Muscle of back (tissue), 11 donors: Measurements from ENCODE around the gene LMX1B. TPM values are rescaled to one million over a fixed set of nuclear protein-coding genes. Genes with fewer than 3 reads are reported as not detected.
"Not testable (repeated sequence)": the region's sequence is repeated elsewhere in the genome, so short reads cannot be mapped to it uniquely, and the experiment has no call there.

ENCODE experiments used
- DNase-seq, 3 donors: peaks; one replicate each; pipeline versions ENCODE4 v3.0.0 to v3.0.0-alpha.2; 2013
- polyA plus RNA-seq, 10 donors: library from polyadenylated mRNA; unstranded; fragments of 120-200 nt; gene quantifications; one replicate each; pipeline ENCODE4 v1.2.1, GENCODE V29; 2013; ENCODE audit not compliant: insufficient read length in 10 of 10

The LMX1B gene
- polyA plus RNA-seq, 10 donors = 0.10 to 1.8 (median 0.25) TPM

DNA sequence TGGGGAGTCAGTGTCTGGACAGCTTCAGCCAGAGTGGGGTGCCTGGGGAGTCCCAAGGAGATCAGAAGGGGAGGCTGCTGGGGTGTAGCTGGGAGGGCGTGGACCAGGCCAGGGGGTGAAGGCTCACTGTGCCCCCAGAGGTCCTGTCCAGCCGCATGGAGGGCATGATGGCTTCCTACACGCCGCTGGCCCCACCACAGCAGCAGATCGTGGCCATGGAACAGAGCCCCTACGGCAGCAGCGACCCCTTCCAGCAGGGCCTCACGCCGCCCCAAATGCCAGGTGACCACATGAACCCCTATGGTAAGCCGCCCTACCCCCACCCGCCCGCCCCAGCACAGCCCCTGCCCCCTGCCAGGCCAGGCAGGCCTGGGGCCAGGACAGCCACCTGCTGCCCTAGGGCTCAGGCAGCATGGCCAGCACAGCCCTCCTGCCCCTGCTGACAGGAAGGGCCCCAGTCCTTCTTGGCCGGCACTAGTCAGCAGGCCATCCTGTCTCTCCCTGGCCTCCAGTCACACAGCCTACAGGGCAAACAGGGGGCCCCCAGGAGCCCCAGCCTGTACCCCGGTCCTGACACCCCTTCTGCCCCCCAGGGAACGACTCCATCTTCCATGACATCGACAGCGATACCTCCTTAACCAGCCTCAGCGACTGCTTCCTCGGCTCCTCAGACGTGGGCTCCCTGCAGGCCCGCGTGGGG is 82.1 kb downstream of the LMX1B start:
- DNase-seq = no peak

GRCh38 chr9:126696401-126697145 is 82.8 kb downstream of the LMX1B start:
- DNase-seq = no peak

DNA sequence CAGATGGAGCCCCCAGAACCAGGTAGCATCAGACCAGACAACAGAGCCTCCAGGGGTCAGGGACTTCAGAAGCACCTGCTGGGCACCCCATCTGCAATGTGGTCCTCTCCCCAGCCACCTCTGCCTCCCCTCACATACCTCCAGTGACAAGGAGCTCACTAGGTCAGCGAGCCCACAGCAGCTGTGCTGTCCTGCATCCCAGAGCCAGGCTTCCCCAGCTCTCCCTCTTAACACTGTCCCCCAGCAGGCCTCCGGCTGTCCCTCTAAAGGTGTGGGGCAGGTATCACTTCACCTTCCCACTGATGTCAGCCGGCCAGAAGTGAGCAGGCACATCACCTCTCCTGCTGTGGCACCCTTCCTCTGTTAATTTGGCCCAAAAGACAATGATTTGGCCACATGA is 83.6 kb downstream of the LMX1B start:
- DNase-seq = no peak

DNA sequence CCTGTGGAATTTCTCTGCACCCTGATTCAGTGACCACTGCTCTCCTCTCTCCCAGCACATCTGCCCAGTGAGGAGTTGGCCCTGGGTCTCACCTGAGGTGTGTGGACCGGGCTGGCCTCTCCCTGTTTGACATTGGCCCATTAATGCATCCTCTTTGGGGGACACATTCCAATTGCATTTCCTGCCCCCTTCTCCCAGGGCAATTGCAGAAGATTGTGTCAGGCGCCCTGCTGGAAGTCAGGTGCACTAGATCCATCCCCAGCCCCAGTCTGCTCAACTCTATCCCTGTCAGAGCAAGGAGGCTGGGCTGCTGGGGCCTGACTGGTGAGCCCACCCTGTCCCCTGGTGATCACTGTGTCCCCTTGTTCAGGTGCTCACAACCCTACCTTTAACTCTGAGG is 84.5 kb downstream of the LMX1B start:
- no peak for DNase-seq

GRCh38 chr9:126698756-126699155 is 85.0 kb downstream of the LMX1B start:
- no peak for DNase-seq

DNA sequence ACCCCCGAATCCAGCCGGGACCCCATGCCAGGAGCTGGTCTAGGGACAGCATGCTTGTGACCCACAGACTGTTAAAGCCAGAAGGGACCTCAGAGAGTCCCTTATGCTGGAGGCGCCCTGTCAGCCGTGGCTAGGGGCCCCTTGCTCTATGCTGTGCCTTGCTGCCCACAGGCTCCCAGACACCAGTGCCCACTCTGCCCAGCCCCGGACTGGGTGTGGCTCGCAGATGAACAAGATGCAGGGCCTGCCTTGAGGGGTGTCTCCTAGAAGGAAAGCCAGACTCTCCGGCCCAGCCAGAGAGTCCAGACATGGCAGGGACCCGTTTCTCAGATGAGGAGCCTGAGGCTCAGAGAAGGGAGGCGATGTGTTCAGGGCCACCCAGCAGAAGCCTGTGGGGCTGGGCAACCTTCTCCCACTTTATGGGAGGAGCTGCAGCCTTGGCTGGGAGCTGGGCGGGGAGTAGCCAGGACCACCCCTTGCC is 85.7 kb downstream of the LMX1B start:
- no peak for DNase-seq

- no peak for DNase-seq
These were observed 86.6 kb downstream of the LMX1B start for GRCh38 chr9:126700296-126700695.

- no peak for DNase-seq
These were observed 87.4 kb downstream of the LMX1B start for GRCh38 chr9:126700903-126701812.

DNA sequence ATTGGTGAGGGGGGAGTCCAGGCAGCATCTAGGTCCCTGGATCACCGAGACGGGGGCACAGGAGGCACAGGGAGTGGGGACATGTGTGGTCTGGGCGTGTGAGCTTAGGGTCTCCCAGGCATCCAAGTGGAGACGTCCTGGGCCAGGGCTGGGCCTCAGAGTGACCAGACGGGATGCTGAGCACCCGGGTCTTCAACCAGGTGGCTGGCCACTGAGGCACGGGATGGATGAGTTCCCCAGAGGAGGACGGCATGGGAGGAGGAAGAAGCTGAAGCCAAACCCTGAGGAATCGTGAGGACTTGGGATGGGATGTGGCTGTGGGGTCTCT is 88.0 kb downstream of the LMX1B start:
- DNase-seq = no peak

DNA sequence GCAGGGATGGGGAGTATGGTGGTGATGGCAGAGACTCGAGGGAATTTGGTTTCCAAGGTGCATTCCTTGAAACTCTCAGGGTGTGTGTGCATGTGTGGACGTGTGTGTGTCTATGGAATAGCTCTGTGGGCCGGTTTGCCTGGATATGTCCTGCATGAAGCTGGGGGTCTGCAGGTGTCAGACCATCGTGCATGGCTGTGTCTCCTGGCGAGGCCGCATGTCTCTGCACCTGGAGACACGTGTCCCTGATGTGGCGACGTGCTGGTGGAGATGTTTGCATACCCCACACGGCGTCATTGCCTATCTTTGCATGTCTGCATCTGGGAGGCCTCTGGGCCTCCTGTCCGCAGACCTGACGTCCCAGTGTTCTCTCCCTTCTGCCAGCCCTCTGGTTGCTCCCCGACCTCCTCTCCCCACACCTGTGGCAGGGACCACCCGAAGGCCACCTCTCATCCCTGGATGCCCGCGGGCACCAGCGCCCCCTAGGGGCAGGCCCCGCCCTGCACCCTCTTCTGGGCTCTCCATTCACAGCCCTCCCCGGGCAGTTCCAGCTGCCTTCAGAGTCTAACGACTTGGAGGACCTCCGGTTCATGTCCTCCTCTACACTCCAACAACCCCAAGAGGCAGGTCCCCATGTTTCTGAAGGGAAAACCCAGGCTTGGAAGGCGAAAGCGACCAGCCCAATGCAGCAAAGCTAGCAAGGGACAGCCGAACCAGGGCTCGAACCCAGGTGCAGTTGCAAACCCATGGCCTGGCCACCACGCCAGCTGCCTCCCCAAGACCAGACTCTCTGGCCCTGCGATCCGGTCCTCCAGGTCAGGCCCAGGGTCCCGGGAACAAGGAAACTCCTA is 88.6 kb downstream of the LMX1B start:
- no peak for DNase-seq

GRCh38 chr9:126703002-126703865 is 89.5 kb downstream of the LMX1B start:
- no peak for DNase-seq

DNA sequence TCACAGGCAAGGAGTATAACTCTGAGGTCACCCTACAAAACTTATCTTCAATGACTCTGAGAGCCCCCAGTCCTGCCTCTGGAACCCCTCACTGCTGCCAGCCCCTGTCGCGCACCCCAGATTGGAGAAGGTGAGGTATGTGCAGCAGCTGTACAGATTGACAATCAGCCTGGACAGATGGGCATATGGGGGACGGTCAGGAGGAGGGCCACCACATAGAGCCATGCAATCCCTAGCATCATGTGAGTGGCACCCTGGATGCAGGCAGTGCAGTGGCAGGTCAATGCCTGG is 90.1 kb downstream of the LMX1B start:
- DNase-seq = no peak

- DNase-seq = no peak
These were observed 90.6 kb downstream of the LMX1B start for GRCh38 chr9:126704157-126704891.

DNA sequence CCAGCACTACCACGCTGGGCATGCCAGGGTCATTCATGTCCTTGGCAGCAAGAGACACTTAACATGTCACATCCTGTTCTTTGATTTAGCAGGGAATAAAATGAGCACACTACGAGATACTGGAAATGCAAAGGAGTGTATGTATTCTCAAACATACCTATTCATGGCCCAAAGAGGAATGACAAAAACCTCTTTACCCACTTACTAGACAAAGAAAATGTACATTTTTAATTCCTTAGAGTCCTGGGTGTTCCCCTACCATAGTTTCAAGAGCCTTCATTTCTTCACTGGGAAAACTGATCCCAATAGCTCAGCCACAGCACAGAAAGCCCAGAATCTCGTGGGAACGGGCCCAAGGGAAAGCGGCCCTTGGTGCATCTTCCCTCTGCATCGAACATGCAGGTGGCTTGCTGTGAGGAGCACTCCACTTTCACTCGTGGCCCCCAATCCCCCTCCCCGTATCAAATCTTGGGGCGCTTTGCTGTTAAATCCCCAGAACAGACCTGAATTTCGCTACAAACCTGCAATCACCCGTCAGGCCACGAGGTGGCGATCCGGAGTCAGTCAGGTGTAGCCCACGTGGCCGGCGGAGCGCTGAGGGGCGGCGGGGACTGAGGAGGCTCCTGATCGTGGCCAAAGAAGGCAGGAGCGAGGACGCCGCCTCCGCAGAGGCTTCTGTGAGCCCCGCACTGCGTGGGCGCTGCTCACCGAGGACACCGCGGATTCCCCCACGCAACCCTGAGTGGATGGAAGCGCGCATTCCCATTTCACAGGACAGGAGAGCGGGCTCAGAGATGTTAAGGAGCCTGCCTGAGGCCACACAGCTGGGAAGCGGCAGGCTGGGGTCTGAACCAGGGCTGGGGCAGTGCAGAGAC is 91.4 kb downstream of the LMX1B start:
- peak; percentile 43 to 86 (median 72) for DNase-seq

GRCh38 chr9:126705767-126706697 is 92.3 kb downstream of the LMX1B start:
- no peak for DNase-seq

- no peak for DNase-seq
These were observed 92.9 kb downstream of the LMX1B start for GRCh38 chr9:126706698-126707053.

- DNase-seq = no peak
These were observed 93.4 kb downstream of the LMX1B start for GRCh38 chr9:126707083-126707482.

DNA sequence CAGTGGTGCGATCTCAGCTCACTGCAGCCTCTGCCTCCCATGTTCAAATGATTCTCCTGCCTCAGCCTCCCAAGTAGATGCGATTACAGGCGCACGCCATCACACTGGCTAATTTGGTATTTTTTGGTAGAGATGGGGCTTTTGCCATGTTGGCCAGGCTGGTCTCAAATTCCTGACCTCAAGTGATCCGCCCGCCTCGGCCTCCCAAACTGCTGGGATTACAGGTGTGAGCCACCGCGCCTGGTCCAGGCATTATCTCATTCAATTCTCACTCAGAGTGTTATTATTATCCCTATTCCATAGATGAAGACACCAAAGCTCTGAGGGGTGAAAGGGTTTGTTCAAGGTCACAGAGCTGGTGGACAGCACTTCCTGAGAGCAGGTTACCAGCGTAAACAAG is 94.0 kb downstream of the LMX1B start:
- DNase-seq = not testable (repeated sequence)
